HG03520 (cell line): ENCODE data around the gene CEACAM16.
"Not testable (repeated sequence)": the region's sequence is repeated elsewhere in the genome, so short reads cannot be mapped to it uniquely, and the experiment has no call there.

Source experiments
- ATAC-seq: cut with Tn5 transposase; IDR thresholded peaks from one replicate; pipeline ENCODE4 v1.9.1; 2021; ENCODE audit warnings: mild to moderate bottlenecking, moderate library complexity; ENCODE audit not compliant: unreplicated experiment

Gene CEACAM16

DNA sequence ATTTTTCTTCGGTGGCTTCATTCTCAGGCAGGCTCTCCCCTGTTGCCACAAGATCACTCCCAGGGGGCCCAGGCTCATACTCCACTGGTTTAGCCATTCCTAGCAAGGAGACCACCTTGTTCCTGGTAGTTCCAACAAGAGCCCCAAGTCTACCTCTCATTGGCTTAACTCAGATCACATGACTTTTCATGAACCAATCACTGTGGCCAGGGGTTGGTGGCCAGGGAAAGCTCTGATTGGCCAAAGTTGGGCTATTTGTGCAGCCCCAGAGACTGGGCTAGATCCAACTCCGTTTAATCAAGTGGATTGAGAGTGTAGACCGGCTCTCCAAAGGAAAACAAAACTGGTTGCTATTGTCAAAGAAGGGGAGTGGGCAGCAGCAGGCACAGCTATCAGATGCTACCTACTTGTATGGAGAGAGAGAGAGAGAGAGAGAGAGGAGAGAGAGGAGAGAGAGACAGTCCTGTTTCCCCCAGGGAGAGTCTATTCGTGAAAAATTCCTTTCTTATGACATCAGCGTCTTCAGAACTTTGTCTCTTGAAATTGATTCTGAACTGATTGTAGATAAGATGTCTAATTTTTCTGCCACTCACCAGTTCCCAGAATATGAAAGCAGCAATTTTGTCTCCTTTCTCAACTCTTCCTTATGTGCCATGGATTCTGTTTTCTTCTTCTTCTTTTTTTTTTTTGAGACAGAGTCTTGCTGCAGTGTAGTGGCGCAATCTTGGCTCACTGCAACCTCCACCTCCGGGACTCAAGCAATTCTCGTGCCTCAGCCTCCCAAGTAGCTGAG is 21.7 kb upstream of the CEACAM16 start:
- ATAC-seq, result no peak

DNA sequence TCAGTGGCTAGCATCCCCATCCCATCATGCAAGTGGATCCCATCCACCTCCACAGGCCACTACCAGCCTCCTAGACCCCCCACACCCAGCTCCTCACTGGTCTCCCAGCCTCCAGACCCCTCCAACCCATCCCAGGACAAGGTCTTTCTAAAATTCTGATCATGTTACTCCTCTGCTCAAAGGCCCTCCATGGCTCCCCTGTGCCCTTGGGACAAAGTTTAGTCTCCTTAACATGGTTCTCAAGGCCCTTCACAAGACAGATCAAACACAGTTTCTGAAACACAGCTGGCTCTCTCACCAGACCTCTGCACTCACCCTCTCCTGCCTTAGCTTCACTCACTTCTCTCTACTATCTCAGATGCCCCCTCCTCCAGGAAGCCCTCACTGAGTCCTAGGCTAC is 18.4 kb upstream of the CEACAM16 start:
- ATAC-seq, result no peak

GRCh38 chr19:44681992-44682790 is 16.8 kb upstream of the CEACAM16 start:
- ATAC-seq, result no peak

DNA sequence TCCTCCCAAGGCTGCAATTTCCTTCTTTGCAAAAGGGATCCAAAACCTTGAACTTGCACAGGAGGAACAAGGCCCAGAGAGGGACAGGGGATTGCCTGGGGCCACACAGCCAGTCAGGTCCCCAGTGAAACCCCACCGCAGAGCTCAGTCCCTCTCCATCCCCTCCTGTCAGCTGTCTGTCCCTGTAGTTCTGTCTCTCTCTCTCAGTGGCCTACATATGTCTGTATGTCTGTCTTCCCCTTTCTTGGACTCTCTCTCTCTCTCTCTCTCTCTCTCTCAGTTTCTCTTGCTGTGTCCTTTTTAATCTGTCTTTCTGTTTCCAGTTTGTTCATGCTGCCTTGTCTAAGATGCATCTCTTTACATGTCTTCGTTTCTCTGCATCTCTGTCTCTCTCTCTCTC is 16.1 kb upstream of the CEACAM16 start:
- no peak for ATAC-seq

- ATAC-seq, result no peak
These were observed 15.3 kb upstream of the CEACAM16 start for GRCh38 chr19:44683434-44684210.

DNA sequence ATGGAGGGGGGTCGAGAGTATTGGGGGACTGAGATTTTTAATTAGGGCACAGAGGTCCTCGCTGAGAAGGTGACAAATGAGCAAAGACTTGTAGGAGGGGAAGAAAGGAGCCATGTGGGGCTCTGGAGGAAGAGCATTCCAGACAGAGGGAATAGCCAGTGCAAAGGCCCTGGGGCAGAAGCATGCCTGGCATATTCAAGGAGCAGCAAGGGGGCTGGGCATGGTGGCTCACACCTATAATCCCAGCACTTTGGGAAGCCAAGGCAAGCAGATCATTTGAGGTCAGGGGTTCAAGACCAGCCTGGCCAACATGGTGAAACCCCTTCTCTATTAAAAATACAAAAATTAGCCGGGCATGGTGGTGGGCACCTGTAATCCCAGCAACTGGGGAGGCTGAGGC is 14.6 kb upstream of the CEACAM16 start:
- ATAC-seq, result not testable (repeated sequence)

DNA sequence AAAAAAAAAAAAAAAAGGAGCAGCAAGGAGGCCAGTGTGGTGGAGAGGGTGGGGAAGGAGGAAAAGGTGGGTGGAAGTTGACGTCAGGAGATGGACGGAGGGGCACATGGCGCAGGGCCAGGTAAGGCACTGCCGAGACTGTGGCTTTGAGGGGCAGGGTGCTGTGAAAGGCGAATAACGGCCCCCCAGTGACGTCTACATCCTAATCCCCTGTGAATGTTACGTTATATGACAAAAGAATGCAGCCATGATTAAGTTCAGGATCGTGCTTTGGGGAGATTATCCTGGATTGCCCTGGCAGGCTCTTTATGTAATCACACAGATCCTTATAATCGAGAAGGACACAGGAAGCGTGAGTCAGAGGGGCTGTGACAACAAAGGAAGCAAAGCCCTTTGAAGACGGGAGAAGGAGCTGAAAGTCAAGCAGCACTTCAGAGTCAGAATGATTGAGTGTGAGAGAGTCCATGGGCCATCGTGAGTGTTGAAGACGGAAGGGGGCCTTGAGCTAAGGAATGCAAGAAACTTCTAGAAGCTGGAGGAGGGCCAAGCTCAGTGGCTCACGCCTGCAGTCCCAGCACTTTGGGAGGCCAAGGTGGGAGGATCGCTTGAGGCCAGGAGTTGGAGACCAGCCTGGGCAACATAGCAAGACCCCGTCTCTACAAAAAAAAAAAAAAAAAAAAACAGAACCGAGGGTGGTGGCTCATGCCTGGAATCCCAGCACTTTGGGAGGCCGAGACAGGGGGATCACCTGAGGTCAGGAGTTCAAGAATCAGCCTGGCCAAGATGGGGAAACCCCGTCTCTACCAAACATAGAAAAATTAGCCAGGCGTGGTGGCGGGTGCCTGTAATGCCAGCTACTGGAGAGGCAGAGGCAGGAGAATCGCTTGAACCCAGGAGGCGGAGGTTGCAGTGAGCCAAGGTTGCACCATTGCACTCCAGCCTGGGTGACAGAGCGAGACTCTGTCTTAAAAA is 13.8 kb upstream of the CEACAM16 start:
- ATAC-seq, result no peak

DNA sequence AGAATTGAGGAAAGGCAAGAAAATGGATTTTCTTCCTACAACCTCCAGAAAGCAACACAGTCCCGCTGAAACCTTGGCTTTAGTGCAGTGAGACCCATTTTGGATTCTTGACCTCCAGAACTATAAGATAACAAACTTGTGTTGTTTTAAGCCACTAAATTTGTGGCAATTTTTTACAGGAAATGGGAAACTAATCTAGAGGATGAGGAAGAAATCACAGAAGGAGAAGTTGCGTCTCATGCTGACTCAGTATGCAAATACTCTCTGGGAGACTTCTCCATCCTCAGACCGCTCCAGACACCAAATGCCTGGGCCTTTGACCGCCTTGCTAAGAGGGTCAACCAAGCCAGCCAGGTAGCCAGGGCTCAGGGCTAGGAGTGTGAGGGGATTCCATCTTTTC is 13.1 kb upstream of the CEACAM16 start:
- no peak for ATAC-seq

DNA sequence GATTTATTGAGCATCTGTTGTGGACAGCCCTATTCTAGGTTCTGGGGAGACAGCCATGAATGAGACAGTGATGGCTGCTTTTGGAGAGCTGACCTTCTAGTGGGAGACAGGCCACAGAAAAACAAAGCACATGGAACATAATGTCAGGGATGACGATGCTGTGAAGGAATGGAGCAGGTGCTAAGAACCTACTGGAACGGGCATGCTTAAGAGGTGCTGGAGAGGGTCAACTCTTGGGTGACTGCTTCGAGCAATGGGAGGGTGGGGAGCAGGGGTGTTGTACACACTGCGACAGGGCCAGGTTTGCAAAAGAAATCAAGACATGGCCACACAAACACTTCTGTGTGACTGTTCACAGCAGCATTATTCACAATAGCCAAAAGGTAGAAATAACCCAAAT is 12.1 kb upstream of the CEACAM16 start:
- no peak for ATAC-seq

DNA sequence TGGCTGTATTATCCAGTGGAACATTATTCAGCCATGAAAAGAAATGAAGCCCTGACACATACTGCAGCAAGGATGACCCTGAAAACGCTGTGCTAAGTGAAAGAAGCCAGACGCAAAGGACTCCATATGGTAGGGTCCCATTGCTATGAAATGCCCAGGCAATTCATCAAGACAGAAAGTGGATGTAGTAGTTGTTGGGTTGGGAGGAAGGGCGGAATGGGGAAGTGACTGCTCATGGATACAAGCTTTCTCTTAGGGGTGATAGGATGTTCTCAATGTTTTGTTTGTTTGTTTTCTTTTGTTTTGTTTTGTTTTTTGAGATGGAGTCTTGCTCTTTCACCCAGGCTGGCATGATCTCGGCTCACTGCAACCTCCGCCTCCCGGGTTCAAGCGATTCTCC is 11.1 kb upstream of the CEACAM16 start:
- no peak for ATAC-seq

DNA sequence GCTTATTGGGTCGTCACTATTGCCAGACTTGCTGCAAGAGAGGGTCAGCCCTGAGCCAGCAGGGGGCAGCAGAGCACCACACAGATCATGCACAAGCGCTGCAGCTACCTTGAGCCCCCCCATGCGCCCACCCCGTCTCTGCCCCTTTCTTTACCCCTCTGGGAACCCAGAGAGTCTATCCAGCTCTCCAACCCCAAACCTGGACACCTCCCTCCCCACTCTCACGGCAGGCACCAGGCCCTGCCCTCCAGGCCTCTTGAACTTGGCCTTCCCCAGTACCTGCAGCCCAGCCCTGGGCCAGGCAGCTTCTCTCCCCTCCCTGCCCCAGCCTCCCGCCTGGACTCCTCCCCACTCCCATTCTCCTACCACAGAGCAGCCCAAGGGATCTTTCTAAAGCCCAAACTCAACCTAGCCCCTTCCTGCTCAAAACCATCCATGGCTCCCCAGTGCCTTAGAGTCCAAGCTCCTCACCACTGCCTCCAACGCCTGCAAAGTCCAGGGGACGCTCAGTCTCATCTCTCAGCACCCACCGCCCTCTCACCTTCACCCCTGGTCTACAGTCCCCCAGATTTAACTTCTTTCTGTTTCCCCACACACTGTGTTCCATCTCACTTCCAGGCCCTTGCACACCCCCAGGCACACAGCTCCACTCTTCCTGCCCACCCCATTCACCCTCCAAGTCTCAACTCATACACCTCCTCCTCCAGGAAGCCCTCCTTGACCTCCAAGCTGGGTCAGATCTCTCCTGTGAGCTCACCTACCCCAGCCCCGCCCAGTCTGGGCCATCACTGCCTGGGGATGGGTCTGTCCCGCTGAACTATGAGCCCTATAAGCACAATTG is 9.4 kb upstream of the CEACAM16 start:
- no peak for ATAC-seq

- no peak for ATAC-seq
These were observed 8.9 kb upstream of the CEACAM16 start for GRCh38 chr19:44690131-44690440.

- ATAC-seq, result no peak
These were observed 6.6 kb upstream of the CEACAM16 start for GRCh38 chr19:44692379-44692721.

DNA sequence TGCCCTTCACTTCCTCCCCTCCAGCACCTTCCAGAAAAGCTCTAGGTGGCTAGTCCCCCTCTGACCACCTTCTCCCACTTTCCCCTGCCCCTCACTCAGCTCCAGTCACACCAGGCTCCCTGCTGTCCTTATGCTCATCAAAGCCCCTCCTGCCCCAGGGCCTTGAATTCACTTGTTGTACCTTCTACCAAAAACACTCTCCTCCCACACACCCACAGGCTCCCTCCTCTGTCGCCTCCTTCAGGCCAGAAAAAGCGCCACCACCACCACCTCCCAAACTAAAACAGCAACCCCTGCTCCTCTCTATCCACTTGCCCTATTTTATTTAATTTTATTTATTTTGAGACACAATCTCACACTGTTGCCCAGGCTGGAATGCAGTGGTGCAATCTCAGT is 4.8 kb upstream of the CEACAM16 start:
- no peak for ATAC-seq

- no peak for ATAC-seq
These were observed 1.8 kb upstream of the CEACAM16 start for GRCh38 chr19:44696939-44697669.

GRCh38 chr19:44697670-44698034 is 1.3 kb upstream of the CEACAM16 start:
- ATAC-seq, result no peak

- ATAC-seq, result no peak
These were observed 1.6 kb downstream of the CEACAM16 start for GRCh38 chr19:44700547-44700946.

GRCh38 chr19:44701228-44701627 is 2.3 kb downstream of the CEACAM16 start:
- no peak for ATAC-seq

- no peak for ATAC-seq
These were observed 3.7 kb downstream of the CEACAM16 start for GRCh38 chr19:44702551-44703176.
